ENCODE data around the gene SLC37A2.

SLC37A2 gene

GRCh38 chr11:125139778-125140177 lies 76.7 kb downstream of the SLC37A2 start:
- no peak overlapping the region for H3K4me3 ChIP-seq (ENCODE audit: low read depth, low read length)
- DNase-seq (ENCODE audit: low read depth), result no peak
- TF ChIP-seq, protein P1, sequence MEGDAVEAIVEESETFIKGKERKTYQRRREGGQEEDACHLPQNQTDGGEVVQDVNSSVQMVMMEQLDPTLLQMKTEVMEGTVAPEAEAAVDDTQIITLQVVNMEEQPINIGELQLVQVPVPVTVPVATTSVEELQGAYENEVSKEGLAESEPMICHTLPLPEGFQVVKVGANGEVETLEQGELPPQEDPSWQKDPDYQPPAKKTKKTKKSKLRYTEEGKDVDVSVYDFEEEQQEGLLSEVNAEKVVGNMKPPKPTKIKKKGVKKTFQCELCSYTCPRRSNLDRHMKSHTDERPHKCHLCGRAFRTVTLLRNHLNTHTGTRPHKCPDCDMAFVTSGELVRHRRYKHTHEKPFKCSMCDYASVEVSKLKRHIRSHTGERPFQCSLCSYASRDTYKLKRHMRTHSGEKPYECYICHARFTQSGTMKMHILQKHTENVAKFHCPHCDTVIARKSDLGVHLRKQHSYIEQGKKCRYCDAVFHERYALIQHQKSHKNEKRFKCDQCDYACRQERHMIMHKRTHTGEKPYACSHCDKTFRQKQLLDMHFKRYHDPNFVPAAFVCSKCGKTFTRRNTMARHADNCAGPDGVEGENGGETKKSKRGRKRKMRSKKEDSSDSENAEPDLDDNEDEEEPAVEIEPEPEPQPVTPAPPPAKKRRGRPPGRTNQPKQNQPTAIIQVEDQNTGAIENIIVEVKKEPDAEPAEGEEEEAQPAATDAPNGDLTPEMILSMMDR (IDR thresholded peaks at IDR 0.05; ENCODE audit: low read depth, low read length, missing control alignments), result no peak
- in situ Hi-C loops (cut with HindIII; ENCODE audit: low sequenced_read_pairs), result no loop called here
